GM12891 (cell line): Measurements from ENCODE around the gene SREBF1.

ENCODE experiments used
- DNase-seq: peaks from one replicate; pipeline ENCODE4 v3.0.0; 2011; ENCODE audit warnings: low spot score; ENCODE audit not compliant: insufficient read length
- FAIRE-seq: peaks from 2 replicates; lab custom pipeline; 2011; peaks lifted over from hg19 to GRCh38; lab: Jason Lieb, UNC
- PAX5 ChIP-seq: IDR thresholded peaks from 2 replicates; pipeline ENCODE4 v1.6.1; 2011; ENCODE audit warnings: low read length, moderate library complexity, mild to moderate bottlenecking; ENCODE audit not compliant: insufficient read depth, severe bottlenecking
- POLR2A ChIP-seq: IDR thresholded peaks from 2 replicates; pipeline ENCODE4 v1.6.1; 2011; ENCODE audit warnings: low read depth, low read length, control low read depth
- POLR2AphosphoS5 ChIP-seq: IDR thresholded peaks from 2 replicates; pipeline ENCODE4 v1.6.1; 2011; ENCODE audit warnings: low read depth, low read length, control low read depth
- POU2F2 ChIP-seq: IDR thresholded peaks from 2 replicates; pipeline ENCODE4 v1.6.1; 2011; ENCODE audit warnings: low read depth, mild to moderate bottlenecking, control low read depth, low read length, moderate library complexity
- SPI1 ChIP-seq: IDR thresholded peaks from 2 replicates; pipeline ENCODE4 v1.6.1; 2011; ENCODE audit warnings: low read depth, low read length, control low read depth
- TAF1 ChIP-seq: IDR thresholded peaks from 2 replicates; pipeline ENCODE4 v1.6.1; 2011; ENCODE audit warnings: low read depth, low read length, control low read depth

SREBF1 gene

DNA sequence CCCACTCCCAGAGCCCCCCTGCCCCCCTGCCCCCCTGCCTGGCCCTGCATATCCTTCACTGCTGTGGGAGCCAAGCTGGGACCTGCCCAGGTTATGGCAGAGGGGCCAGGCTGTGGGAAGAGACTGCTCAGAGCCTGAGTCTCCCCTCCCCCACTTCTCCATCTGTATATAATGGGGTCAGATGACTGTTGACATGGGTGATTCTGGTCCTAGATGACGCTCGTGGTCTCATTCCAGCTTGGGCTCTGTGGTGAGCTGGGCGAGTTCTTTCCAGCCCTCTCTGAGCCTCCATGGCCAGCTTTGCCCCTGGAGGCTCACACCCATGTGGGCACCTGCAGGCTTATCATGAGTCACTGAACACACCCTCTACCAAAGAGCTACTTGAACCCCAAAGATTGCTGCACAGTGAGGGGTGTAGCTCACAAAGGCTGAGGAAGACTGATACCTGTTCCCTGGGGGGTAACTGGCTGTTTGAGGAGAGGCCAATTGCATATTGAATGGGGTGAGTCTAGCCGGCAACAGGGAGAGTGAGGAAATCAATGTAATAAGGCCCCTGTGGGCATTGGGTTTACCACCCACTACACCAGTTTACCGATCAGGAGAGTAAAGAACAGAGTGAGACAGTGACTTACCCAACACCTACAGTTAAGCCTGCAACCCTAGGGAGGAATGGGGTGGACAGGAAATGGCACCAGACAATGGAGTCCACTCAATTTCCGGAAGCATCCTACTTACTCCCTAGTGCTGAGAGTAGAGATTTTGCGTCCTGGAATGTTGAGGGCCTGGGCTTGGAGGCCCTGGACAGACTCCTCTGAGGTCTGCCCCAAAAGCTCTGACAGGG, 4.2 kb upstream of the SREBF1 start:
- DNase-seq (no peak), FAIRE-seq (peak; percentile 84)
- TF ChIP-seq PAX5: no peak
- TF ChIP-seq SPI1: no peak
- no peak for TF ChIP-seq POU2F2
- no peak for TF ChIP-seq TAF1
- no peak for TF ChIP-seq POLR2A
- TF ChIP-seq POLR2AphosphoS5: no peak

DNA sequence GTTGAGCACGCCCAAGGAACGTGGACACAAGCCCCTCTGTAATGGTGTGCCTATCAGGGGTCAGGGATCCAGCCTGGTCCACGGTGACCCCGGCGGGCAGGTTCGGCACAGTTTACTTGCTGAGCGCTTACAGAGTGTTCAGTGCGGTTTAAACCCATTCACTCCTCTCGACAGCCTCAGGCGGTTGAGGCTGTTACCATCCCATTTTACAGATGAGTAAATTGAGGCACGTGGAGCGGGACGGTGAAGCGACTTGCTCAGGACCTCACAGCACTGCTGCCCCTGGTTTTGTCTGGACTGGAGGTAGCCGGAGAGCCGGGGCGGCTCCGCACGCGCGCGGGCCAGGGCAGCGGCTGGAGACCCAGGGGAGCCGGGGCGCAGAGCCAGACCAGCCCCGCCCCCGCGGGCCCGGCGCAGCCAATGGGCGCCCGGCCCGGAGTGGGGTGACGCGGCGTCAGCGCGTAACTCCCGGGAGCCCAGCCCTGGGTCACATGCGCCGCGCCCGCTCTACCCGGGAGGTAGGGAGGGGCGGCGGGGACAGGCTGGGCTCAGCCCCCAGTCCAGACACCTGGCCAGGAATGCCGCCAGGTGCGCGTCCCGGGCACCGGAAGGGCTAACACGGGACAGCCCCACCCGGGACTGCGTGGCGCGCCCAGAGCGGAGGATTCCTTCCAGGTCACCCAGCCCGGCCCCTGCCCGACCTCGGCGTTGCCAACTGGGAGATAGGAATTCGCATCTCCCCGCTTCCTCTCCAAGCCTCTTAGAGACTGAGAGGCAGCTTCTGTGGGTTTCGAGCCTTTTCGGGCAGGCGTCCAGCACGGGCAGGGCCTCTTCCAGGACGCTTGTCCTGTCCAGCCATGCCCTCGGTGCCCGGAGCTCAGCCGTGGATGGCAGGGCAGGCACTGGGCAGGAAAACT, 3.3 kb upstream of the SREBF1 start:
- DNase-seq (peak; percentile 98), FAIRE-seq (peak; percentile 96)
- TF ChIP-seq POLR2A (peak; percentile 34; the same call in 1 of the 2 replicates), POLR2AphosphoS5 (peak; percentile 38; the same call in 1 of the 2 replicates), PAX5 (no peak), POU2F2 (0 out of 2 replicates have a peak, but pooled peaks have one; percentile 24)

GRCh38 chr17:17837966-17838962, 1.5 kb upstream of the SREBF1 start:
- peak; percentile 63 for FAIRE-seq
- DNase-seq: no peak
- TF ChIP-seq SPI1 (no peak), PAX5 (no peak), POLR2A (no peak), TAF1 (no peak), POU2F2 (no peak), POLR2AphosphoS5 (no peak)

- peak; percentile 26 for FAIRE-seq
- DNase-seq: no peak
- TF ChIP-seq POLR2A (no peak), PAX5 (no peak), SPI1 (no peak), TAF1 (no peak), POU2F2 (no peak), POLR2AphosphoS5 (no peak)
Observed at GRCh38 chr17:17837380-17837821, 615 bp upstream of the SREBF1 start.

DNA sequence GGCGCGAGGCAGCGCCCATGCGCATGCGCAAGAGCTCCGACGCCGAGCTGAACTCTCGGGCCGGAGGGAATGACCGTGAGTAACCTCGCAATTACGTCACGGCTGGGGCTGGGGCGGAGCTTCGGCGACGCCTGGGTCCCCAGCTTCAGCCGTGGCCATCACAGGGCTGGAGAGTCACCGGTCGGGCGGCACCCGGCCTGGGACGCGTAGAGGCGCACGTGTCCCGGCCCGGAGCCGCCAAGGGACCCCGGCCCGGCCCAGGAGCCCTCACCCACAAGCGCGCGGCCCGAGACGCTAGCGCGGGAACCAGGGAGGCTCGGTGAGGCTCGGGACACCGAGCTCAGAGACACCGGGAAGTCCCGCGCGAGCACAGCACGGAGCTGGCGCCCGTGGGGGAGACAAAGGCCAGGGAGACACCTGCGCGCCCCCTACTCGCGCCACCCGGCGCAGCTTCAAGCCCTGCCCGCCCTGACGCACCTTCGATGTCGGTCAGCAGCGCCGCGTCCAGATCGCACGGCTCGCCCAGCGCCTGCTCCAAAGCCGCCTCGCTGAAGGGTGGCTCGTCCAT, 452 bp downstream of the SREBF1 start:
- TF ChIP-seq POLR2AphosphoS5 (peak; percentile 79), TAF1 (peak; percentile 48; the same call in 1 of the 2 replicates), SPI1 (no peak), PAX5 (peak; percentile 41), POLR2A (peak; percentile 73), POU2F2 (no peak)
- DNase-seq (peak; percentile 93), FAIRE-seq (peak; percentile 98)

- no peak for TF ChIP-seq TAF1
- TF ChIP-seq POLR2AphosphoS5: no peak
- no peak for FAIRE-seq
Observed at GRCh38 chr17:17835415-17836249, 1.2 kb downstream of the SREBF1 start.

DNA sequence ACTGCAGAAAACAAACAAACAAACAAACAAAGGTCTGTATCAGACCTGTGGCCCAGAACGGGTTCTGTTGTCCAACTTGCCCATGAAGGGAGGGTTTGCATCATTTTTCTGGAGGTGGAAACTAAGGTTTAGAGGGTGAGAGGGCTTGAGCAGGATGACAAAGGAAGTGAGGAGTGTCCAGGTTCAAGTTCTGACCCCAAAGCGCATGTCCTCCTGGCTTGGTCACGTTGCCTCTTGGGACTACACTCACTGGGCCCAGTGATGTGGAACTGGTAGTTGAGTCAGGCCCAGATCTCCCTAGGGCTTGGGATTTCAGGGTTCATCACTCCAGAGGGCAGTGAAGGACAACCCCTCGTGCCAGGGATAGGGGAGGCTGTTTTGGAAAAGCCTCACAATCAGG, 1.8 kb downstream of the SREBF1 start:
- DNase-seq: no peak
- FAIRE-seq: no peak

More at GRCh38 chr17:17835415-17836249, 1.2 kb downstream of the SREBF1 start:
- no peak for DNase-seq

More for the DNA sequence above, 1.8 kb downstream of the SREBF1 start:
- no peak for TF ChIP-seq TAF1
- no peak for TF ChIP-seq POLR2AphosphoS5
- no peak for TF ChIP-seq PAX5
- TF ChIP-seq POU2F2: no peak
- TF ChIP-seq POLR2A: no peak
